ENCODE results near the gene DNAH1. TPM values are rescaled to one million over a fixed set of nuclear protein-coding genes. Genes with fewer than 3 reads are reported as not detected.

The DNAH1 gene
- total RNA-seq, 1 experiment from 2014 or later, result 5.5 TPM

DNA sequence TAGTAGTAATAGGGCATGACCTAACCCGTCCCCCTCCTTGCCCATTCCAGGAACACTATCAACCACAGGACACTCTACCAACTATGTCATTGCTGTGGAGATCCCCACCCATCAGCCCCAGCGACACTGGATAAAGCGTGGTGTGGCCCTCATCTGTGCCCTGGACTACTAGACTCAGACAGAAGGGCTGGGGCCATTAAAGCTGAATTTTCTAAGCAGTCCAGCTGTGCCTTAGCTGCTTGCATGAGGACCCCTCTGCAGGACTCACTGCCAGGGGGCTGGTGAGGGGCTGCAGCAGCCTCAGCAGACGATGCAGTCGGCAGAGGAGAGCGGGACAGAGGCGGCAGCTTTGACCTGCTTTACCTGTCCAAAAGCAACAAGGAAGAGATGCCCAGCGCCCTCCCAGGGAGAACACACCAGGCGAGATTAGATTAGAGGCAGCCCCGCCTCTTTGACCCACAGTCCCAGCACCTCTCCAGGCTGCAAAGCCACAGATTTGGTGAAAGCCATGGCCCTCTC, 84.2 kb downstream of the DNAH1 start:
- Histone ChIP-seq H3K9ac (ENCODE audit: low read length) (no peak overlapping the region), H3K9me3 (ENCODE audit: control insufficient read depth in 1 of 2, insufficient read depth in 1 of 2, low read depth in 1 of 2, low read length in 2 of 2) (no peaks in the 10 kb centered on the region), H3K4me1 (ENCODE audit: control insufficient read depth in 1 of 2, insufficient read depth in 2 of 2, low read length in 2 of 2) (no peaks in the 10 kb centered on the region), H4K20me1 (ENCODE audit: insufficient read depth) (no peaks in the 10 kb centered on the region), H3K36me3 (ENCODE audit: control insufficient read depth in 1 of 2, insufficient read depth in 2 of 2, low read length in 2 of 2) (peaks cover 14 to 37% of the 10 kb centered on the region in 2 experiments; a peak in 3 of 4 replicates), H3K4me2 (ENCODE audit: low read length) (no peak overlapping the region), H3K27ac (ENCODE audit: low read depth, low read length) (no peak overlapping the region), H3K79me2 (ENCODE audit: insufficient read depth, low read length) (no peaks in the 10 kb centered on the region), H3K27me3 (ENCODE audit: insufficient read depth, low read length) (no peaks in the 10 kb centered on the region), H3K4me3 (replicated peaks in 1 of 2; ENCODE audit: low read depth in 1 of 2, low read length in 2 of 2) (no peak overlapping the region), H3K9me2 (ENCODE audit: insufficient read depth) (no peaks in the 10 kb centered on the region), H2AFZ (ENCODE audit: low read depth, low read length, poor library complexity, severe bottlenecking) (no peak overlapping the region)
- no TSS peak for BruUV-seq (replicated peaks)
- DNase-seq (ENCODE audit: low read depth, low spot score) (no peak), ATAC-seq (0 out of 2 replicates have a peak, but pooled peaks have one; percentile 3)
- intact Hi-C loops (cut with micrococcal nuclease), result no loop called here
- ChIA-PET RAD21 (ENCODE audit: low non-redundant PET in 1 of 2, low total read pairs in 2 of 2, uncharacterized antibody in 2 of 2, unreplicated experiment in 2 of 2) (no interaction called here), POLR2A (no interaction called here), CTCF (no interaction called here)
- TF ChIP-seq, protein P1, sequence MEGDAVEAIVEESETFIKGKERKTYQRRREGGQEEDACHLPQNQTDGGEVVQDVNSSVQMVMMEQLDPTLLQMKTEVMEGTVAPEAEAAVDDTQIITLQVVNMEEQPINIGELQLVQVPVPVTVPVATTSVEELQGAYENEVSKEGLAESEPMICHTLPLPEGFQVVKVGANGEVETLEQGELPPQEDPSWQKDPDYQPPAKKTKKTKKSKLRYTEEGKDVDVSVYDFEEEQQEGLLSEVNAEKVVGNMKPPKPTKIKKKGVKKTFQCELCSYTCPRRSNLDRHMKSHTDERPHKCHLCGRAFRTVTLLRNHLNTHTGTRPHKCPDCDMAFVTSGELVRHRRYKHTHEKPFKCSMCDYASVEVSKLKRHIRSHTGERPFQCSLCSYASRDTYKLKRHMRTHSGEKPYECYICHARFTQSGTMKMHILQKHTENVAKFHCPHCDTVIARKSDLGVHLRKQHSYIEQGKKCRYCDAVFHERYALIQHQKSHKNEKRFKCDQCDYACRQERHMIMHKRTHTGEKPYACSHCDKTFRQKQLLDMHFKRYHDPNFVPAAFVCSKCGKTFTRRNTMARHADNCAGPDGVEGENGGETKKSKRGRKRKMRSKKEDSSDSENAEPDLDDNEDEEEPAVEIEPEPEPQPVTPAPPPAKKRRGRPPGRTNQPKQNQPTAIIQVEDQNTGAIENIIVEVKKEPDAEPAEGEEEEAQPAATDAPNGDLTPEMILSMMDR (IDR thresholded peaks at IDR 0.05 in 2 of 3, conservative IDR thresholded peaks at IDR 0.05 in 1 of 3; ENCODE audit: borderline replicate concordance in 1 of 3, insufficient read depth in 1 of 3, low read depth in 2 of 3, low read length in 2 of 3), result no peak
- TF ChIP-seq, protein P2, sequence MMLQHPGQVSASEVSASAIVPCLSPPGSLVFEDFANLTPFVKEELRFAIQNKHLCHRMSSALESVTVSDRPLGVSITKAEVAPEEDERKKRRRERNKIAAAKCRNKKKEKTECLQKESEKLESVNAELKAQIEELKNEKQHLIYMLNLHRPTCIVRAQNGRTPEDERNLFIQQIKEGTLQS (IDR thresholded peaks at IDR 0.05), result no peak
- TF ChIP-seq POLR2AphosphoS5 (IDR thresholded peaks at IDR 0.05; ENCODE audit: low read depth, low read length) (no peak), FOSL1 (IDR thresholded peaks at IDR 0.05; ENCODE audit: low read depth) (no peak), SP1 (IDR thresholded peaks at IDR 0.05; ENCODE audit: low read depth) (no peak)

DNA sequence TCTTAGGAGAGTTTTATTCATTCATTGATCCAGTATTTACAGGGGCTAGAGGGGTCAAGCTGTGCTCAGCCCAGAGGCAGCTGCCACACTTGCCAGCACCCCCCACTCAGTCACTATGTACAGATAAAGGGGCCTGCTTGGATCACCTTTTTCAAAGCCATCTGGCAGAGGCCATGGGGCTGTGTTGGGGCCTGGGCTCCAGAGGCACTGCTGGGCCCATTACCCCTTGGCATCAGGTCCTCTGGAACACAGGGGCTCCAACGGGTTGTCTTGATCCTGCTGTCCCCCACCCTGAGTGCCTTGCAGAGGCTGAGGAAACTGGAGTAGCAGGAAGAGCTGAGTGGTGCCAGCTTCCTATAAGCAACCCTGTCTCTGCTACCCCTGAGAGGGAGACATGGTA, 84.9 kb downstream of the DNAH1 start:
- Histone ChIP-seq H3K4me3 (replicated peaks in 1 of 2; ENCODE audit: low read depth in 1 of 2, low read length in 2 of 2) (no peak overlapping the region), H4K20me1 (ENCODE audit: insufficient read depth) (no peaks in the 10 kb centered on the region), H3K9me2 (ENCODE audit: insufficient read depth) (no peaks in the 10 kb centered on the region), H3K9ac (ENCODE audit: low read length) (no peak overlapping the region), H3K27me3 (ENCODE audit: insufficient read depth, low read length) (no peaks in the 10 kb centered on the region), H3K9me3 (ENCODE audit: control insufficient read depth in 1 of 2, insufficient read depth in 1 of 2, low read depth in 1 of 2, low read length in 2 of 2) (no peaks in the 10 kb centered on the region), H3K4me1 (ENCODE audit: control insufficient read depth in 1 of 2, insufficient read depth in 2 of 2, low read length in 2 of 2) (no peaks in the 10 kb centered on the region), H3K4me2 (ENCODE audit: low read length) (no peak overlapping the region), H3K36me3 (ENCODE audit: control insufficient read depth in 1 of 2, insufficient read depth in 2 of 2, low read length in 2 of 2) (peaks cover 21 to 44% of the 10 kb centered on the region in 2 experiments), H3K79me2 (ENCODE audit: insufficient read depth, low read length) (no peaks in the 10 kb centered on the region), H3K27ac (ENCODE audit: low read depth, low read length) (no peak overlapping the region), H2AFZ (ENCODE audit: low read depth, low read length, poor library complexity, severe bottlenecking) (no peak overlapping the region)
- intact Hi-C loops (cut with micrococcal nuclease), result no loop called here
- BruUV-seq (replicated peaks), result no TSS peak
- ATAC-seq (no peak), DNase-seq (ENCODE audit: low read depth, low spot score) (no peak)
- CTCF ChIA-PET, result no interaction called here
- POLR2A ChIA-PET, result no interaction called here
- no peak for TF ChIP-seq YY1 (IDR thresholded peaks at IDR 0.05; ENCODE audit: extremely low read depth, insufficient replicate concordance, low read depth, low read length)
- TF ChIP-seq TCF7L2 (IDR thresholded peaks at IDR 0.05; ENCODE audit: borderline replicate concordance, extremely low read depth, insufficient read depth, insufficient read length), result no peak
- TF ChIP-seq POLR2AphosphoS5 (IDR thresholded peaks at IDR 0.05; ENCODE audit: low read depth, low read length), result no peak
- RAD21 ChIA-PET (ENCODE audit: low non-redundant PET in 1 of 2, low total read pairs in 2 of 2, uncharacterized antibody in 2 of 2, unreplicated experiment in 2 of 2), result no interaction called here
